ENCODE measurements around the gene ATP8B3. TPM values are rescaled to one million over a fixed set of nuclear protein-coding genes. Genes with fewer than 3 reads are reported as not detected.

The ATP8B3 gene
- total RNA-seq, 4 donors from 2014 or later, result 0.21 to 2.4 (median 1.2) TPM

GRCh38 chr19:1812426-1813191 is 533 bp upstream of the ATP8B3 start:
- Histone ChIP-seq H3K9me3 (no peaks in the 10 kb centered on the region), H3K4me3 (peak overlapping the region; percentile 24 to 56 (median 40)), H3K27ac (peak overlapping the region; percentile 56 to 87 (median 74)), H3K36me3 (peaks cover 0 to 32% (median 19%) of the 10 kb centered on the region in 3 donors), H3K27me3 (no peaks in the 10 kb centered on the region), H3K4me1 (peaks cover 3 to 24% (median 12%) of the 10 kb centered on the region in 4 donors)
- TF ChIP-seq, protein P1, sequence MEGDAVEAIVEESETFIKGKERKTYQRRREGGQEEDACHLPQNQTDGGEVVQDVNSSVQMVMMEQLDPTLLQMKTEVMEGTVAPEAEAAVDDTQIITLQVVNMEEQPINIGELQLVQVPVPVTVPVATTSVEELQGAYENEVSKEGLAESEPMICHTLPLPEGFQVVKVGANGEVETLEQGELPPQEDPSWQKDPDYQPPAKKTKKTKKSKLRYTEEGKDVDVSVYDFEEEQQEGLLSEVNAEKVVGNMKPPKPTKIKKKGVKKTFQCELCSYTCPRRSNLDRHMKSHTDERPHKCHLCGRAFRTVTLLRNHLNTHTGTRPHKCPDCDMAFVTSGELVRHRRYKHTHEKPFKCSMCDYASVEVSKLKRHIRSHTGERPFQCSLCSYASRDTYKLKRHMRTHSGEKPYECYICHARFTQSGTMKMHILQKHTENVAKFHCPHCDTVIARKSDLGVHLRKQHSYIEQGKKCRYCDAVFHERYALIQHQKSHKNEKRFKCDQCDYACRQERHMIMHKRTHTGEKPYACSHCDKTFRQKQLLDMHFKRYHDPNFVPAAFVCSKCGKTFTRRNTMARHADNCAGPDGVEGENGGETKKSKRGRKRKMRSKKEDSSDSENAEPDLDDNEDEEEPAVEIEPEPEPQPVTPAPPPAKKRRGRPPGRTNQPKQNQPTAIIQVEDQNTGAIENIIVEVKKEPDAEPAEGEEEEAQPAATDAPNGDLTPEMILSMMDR (IDR thresholded peaks at IDR 0.05), result peak in 4 of 5 experiments; percentile 34 to 54 (median 41)
- TF ChIP-seq EP300 (IDR thresholded peaks at IDR 0.05), result peak; percentile 45 to 47
- TF ChIP-seq POLR2A (IDR thresholded peaks at IDR 0.05), result peak in 1 of 2 donors; percentile 30
- WGBS, 2 donors, result 1% methylated on average over 41 to 47 of the region's 47 CpGs
- peak; percentile 83 to 86 for DNase-seq (ENCODE audit: low spot score in 2 of 2)

DNA sequence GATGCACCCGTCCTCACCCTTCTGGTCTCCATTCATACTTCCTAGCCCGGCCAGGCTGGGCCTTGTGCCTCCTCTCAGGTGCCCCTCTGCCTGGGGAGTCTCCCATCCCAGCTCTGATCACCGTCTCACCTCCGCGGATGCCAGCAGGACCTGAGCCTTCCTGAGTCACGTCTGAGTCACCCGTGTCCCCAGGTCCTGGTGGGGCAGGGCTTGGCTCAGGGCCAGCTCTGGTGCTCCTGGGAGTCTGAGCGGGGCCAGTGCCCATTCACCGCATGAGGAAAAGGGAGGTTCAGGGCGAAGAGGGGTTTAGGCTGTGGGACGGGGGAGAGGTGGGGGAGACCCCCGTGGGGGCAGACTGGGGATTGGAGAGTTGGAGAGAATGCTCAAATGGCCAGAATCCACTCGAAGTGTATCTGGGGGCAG is 593 bp downstream of the ATP8B3 start:
- TF ChIP-seq, protein P1 (IDR thresholded peaks at IDR 0.05), result no peak
- TF ChIP-seq EP300 (IDR thresholded peaks at IDR 0.05), result no peak
- 16 to 25% methylated on average over 12 to 13 of the region's 13 CpGs for WGBS, 2 donors
- Histone ChIP-seq H3K4me1 (peaks cover 3 to 24% (median 12%) of the 10 kb centered on the region in 4 donors), H3K4me3 (peak overlapping the region in 3 of 4 donors; percentile 32 to 56 (median 49)), H3K36me3 (peaks cover 0 to 20% (median 9%) of the 10 kb centered on the region in 3 donors), H3K27me3 (no peaks in the 10 kb centered on the region), H3K27ac (peak overlapping the region; percentile 56 to 87 (median 74)), H3K9me3 (no peaks in the 10 kb centered on the region)
- peak; percentile 25 to 26 for DNase-seq (ENCODE audit: low spot score in 2 of 2)

- H3K27ac ChIP-seq, result peak overlapping the region in 2 of 4 donors; percentile 76 to 87
- peaks cover 3 to 24% (median 12%) of the 10 kb centered on the region in 4 donors for H3K4me1 ChIP-seq
- no peak overlapping the region for H3K4me3 ChIP-seq
- no peaks in the 10 kb centered on the region for H3K27me3 ChIP-seq
- 88 to 89% methylated on average over 19 of the region's 19 CpGs for WGBS, 2 donors
- DNase-seq (ENCODE audit: low spot score in 2 of 2), result no peak
- TF ChIP-seq POLR2A (IDR thresholded peaks at IDR 0.05), result no peak
- TF ChIP-seq, protein P1 (IDR thresholded peaks at IDR 0.05), result no peak
- TF ChIP-seq EP300 (IDR thresholded peaks at IDR 0.05), result no peak
- H3K9me3 ChIP-seq, result no peaks in the 10 kb centered on the region
- peaks cover 0 to 12% (median under 1%) of the 10 kb centered on the region in 3 donors for H3K36me3 ChIP-seq
These were observed 1.5 kb downstream of the ATP8B3 start for GRCh38 chr19:1810439-1811160.

DNA sequence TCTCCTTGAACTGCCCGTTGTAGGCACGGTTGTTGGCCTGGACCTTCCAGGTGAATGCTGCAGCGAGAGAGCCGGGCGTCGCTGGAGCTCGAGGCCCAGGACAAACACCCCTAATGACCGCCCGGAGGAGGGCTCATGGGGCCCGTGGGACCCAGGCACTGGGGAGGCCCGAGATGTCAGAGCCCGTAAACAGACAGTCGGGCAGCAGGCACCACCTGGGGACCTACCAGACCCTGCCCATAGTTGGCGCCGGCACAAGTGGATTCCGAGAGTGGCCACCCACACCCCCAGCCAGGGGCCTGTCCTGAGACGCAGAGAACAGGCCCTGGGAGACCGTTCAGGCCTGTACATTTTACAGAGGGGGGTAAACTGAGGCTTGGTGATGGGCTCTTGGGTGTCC is 2.4 kb downstream of the ATP8B3 start:
- Histone ChIP-seq H3K4me3 (no peak overlapping the region), H3K27ac (no peak overlapping the region), H3K4me1 (peaks cover 3 to 24% (median 12%) of the 10 kb centered on the region in 4 donors), H3K9me3 (no peaks in the 10 kb centered on the region), H3K27me3 (no peaks in the 10 kb centered on the region), H3K36me3 (peaks cover 0 to 2% (median 0%) of the 10 kb centered on the region in 3 donors)
- DNase-seq (ENCODE audit: low spot score in 2 of 2), result no peak
- 71 to 79% methylated on average over 14 to 17 of the region's 18 CpGs for WGBS, 2 donors
- TF ChIP-seq EP300 (IDR thresholded peaks at IDR 0.05) (no peak), POLR2A (IDR thresholded peaks at IDR 0.05) (no peak)
- TF ChIP-seq, protein P1 (IDR thresholded peaks at IDR 0.05), result no peak

DNA sequence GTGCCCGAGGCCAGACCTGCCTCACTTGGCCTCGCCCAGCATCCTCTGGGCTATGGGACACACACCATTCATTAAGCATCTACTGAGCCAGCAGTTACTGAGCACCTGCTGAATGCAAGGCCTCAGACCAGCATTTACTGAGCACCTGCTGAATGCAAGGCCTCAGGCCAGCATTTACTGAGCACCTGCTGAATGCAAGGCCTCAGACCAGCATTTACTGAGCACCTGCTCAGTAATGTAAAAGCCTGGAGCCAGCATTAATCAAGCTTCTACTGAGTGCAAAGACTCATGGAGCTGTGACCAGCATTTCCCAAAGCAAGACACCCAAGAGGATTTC is 3.7 kb downstream of the ATP8B3 start:
- DNase-seq (ENCODE audit: low spot score in 2 of 2), result no peak
- no peaks in the 10 kb centered on the region for H3K36me3 ChIP-seq
- H3K27me3 ChIP-seq, result no peaks in the 10 kb centered on the region
- H3K9me3 ChIP-seq, result no peaks in the 10 kb centered on the region
- 73% methylated on average over 2 of the region's 2 CpGs for WGBS, 2 donors
- TF ChIP-seq, protein P1 (IDR thresholded peaks at IDR 0.05), result no peak
- TF ChIP-seq EP300 (IDR thresholded peaks at IDR 0.05) (no peak), POLR2A (IDR thresholded peaks at IDR 0.05) (no peak)
- no peak overlapping the region for H3K27ac ChIP-seq
- peaks cover 3 to 19% (median 11%) of the 10 kb centered on the region in 4 donors for H3K4me1 ChIP-seq
- H3K4me3 ChIP-seq, result no peak overlapping the region
